Prostate gland (tissue), 2 donors: ENCODE measurements around the gene AGTRAP.

Experiments
- CTCF ChIP-seq, 4 experiments: fragments of 200-600 bp in 2 of 4; fragments of 450-650 bp in 2 of 4; sonication (generic) in 2 of 4; IDR thresholded peaks; 1 replicate in 3 of 4; 2 replicates in 1 of 4; pipeline ENCODE4 v1.5.1; 2016 to 2019; ENCODE audit warnings: antibody characterized with exemption in 4 of 4, mild to moderate bottlenecking in 2 of 4, moderate library complexity in 2 of 4
- POLR2A ChIP-seq: fragments of 450-650 bp; IDR thresholded peaks from one replicate; pipeline ENCODE4 v1.6.1; 2016; ENCODE audit warnings: antibody characterized with exemption, mild to moderate bottlenecking
- POLR2AphosphoS5 ChIP-seq: sonication (generic); formaldehyde crosslinking; IDR thresholded peaks from one replicate; pipeline ENCODE4 v1.6.1; 2017; ENCODE audit warnings: antibody characterized with exemption

DNA sequence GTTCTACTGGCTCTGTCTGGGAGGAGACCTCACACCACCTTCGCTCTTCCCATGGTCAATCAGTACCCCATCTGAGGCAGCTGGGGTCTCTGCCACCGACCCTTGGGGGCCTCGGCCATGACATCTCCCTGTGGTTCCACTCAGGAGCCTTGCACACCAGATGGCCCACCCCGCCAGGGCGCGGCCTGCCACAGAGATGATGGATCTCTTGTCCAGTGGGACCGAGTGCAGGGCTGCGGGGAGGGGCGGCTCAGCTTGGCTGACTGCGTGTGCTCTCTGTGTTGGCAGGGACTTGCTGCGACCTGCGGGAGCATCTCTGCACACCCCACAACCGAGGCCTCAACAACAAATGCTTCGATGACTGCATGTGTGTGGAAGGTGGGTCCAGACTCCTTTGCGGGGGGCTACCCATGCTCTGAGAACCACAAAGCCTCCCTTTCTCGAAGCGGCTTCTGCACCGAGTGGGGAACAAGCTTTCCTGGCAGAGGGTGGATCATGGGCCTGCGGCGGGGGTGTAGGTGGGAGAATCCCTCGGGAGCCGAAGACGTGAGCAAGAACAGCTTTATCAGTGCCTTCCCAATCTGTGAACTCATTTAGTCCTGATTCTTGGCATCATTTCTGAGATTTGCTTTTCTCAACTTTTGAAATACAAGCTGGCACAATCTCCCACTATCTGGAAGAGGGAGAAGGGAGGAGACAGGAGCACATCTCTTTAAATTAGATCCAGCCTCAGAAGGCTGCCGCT, 20.9 kb upstream of the AGTRAP start:
- TF ChIP-seq CTCF (IDR thresholded peaks at IDR 0.05): no peak
- no peak for TF ChIP-seq POLR2A
- TF ChIP-seq POLR2AphosphoS5: no peak
